NOMO-1 treated with dmso at 0.1 percent for 144 hours (cell line): Measurements from ENCODE around the gene SOCS6.

Source experiments
- DNase-seq: peaks from one replicate; lab custom pipeline; 2025; ENCODE audit not compliant: unreplicated experiment; lab: John Stamatoyannopoulos, UW

The SOCS6 gene

DNA sequence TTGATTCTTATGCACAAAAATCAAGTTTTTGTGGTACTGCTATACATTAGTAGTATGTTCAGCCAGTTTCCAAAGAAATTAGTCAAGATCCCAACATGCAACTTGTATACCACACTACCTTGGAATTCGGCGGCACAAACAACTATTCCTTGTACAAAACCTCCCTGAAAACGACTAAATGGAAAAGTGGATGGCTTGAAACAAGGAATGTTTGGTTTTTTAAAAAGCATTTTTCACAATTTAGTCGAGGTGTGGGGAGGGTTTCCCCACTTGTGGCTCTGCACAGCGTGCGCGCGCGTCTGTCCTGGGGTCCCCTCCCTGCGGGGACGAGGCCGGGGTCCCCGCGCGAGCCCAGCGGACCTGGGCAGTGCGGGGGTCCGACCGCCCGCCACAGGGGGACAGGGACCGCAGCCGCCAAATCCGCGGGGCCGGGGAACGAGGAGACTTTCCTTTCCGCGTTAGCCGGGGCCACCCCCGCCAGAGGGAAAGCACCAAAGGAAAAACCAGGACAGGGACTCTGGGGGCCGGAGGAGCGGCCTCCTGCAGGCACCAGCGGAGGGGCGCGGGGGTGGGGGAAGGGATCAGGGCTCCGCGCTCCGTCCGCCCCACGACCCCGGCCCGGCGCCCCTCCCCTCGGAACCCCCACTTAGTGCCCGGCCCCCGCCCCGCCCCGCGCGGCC is 534 bp upstream of the SOCS6 start:
- DNase-seq, result no peak

DNA sequence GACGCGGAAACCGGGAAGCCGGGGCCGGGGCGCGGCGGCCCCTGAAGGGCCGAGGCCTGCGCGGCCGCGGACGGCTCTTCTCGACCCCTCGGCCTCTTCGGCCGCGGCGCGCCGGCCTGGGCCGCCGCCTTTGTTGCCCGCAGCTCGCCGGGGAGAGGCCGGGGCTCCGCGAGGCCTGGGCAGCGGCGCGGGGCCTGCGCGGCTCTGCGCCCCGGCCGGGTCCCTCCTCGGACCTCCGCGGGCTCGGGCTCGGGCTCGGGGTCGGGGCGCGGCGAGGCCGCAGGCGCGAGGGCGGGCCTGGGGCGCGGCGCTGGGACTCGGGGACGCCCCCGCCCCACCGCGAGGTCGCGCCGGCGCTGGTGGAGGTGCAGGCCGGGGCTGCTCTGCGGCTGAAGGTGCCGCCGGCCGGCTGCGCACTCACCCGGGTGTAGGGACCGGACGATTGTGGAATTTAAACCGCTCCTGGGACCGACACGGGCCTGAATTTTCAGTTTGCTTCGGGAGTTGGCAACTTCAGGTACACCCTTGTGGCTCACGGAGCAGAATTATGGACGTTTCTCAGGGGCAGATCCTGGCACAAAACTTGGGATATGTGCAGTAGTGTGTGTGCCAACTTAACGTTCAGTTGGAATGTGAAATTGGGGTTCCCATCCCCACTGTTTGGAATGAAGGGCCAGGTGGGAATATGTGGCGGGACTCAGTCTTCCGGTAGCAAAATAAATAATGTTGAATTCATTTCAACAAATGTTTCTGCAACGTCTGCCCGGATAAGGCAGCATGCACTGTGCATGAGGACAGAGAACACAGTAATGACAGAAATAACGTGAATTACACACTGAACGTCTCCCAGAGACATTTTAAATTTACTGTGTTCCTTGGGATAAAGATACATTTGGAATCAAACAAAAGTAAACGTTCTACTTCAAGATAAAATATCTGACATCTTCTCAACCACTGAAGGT is 787 bp downstream of the SOCS6 start:
- no peak for DNase-seq

DNA sequence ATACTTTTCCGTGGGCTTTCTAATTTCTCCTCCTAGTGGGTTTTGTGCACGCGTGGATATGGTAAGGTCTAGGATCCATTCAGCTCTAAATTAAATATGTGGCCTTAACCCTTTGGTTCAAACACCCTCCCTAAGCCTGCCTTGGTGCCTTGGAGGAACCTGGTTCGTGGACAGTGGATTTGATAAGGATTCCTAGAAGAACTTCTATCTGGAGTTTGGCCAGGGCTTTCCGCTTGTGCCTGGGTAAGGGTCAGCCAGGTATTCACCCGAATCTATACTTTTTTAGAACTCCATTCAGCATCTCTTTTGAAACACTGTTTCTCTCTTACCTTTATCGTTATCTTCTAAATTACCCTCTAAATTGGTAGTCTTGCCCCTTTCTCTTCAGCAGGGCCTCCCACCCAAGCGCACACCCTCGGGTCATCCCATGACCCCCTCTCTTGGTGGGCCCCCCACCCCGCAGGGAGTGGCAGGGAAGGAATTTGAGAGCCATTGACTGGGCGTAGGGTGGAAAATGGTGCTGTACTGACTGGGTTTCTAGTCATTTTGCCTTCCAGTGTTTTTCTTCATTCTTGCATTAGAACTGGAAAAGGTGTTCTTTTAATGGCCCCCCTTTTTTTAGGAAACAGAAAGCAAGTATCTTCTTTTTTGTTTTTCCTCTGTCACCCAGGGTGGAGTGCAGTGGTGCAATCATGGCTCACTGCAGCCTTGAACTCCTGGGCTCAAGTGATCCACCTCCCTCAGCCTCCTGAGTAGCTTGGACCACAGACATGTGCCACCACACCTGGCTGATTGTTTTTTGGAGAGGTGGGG is 1.8 kb downstream of the SOCS6 start:
- no peak for DNase-seq

DNA sequence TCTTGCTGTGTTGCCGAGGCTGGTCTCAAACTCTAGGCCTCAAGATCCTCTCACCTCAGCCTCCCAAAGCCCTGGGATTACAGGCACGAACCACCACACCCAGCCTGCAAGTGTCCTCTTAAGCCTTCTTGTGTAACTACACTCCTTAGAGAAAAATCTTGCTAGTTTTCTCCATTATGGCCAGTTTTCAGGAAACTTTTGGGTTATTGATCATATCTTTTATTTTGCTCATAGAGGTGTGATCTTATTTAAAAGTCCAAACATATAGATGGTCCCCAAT is 2.4 kb downstream of the SOCS6 start:
- no peak for DNase-seq

DNA sequence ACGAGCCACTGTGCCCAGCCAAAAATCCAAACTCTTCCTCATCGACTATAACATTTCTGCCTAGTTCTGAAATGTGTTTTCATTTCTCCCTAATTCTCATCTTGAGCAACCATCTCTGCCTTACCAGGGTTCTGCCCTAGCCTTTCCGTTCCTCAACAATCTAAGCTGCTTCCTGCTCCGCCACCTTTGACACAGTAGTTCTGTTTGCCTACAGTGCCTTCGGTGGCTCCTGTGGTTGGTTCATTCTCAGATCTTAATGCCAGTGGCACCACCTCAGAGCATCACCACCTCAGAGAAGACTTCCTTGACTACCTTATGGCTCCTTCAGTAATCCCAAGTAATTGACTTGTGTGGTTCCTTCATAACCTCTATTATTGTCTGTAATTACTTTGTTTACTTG is 3.8 kb downstream of the SOCS6 start:
- DNase-seq, result no peak

DNA sequence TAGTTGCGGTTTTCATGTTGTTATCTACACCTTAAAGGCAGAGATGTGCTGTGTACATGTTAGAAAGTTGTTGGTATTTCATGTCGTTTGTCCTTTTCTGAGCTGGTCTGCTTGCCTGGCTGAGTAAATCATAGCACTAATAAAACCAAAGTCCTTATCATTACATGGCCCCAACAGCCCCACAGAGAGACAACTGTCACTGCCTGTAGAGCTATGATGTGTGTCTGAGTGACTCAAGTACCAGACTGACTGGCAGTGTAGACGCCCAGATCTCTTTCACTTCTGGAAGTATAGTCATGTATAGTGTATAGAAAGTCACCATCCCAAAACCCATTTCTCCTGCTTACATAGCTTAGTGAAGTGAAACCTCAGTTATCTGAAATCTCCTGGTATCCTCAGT is 4.3 kb downstream of the SOCS6 start:
- no peak for DNase-seq

DNA sequence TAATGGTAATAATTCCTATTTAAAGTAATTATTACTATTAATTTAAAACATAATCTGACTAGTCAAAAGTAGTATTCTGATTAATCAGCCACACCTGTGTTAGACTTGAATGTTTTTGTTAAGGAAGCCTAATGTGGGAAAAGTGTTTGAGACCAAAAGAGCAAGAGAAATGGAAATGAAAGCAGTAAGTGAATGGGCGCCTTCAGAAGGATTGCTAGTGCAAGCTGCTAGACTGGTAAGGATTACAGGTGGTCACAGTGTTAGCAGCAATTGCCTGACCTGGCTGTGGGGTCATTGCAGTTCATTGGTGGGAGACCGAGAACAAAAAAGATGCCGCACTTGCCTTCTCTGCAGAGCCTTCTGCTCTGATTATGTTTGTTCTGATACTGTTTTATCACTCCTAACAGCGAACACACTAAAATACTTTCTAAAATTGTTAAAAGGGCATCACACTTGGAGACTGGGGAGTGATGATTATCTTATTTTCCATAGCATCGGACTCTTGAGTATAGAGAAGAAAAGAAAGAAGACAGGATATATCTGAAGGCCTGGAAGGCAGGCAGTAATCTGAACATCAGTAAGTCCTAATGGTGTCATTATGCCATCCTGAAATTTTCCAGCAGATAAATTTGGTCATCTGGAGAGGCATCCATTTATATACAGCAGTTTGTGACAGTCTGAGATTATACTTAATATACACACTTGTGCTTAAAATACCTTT is 5.8 kb downstream of the SOCS6 start:
- no peak for DNase-seq

DNA sequence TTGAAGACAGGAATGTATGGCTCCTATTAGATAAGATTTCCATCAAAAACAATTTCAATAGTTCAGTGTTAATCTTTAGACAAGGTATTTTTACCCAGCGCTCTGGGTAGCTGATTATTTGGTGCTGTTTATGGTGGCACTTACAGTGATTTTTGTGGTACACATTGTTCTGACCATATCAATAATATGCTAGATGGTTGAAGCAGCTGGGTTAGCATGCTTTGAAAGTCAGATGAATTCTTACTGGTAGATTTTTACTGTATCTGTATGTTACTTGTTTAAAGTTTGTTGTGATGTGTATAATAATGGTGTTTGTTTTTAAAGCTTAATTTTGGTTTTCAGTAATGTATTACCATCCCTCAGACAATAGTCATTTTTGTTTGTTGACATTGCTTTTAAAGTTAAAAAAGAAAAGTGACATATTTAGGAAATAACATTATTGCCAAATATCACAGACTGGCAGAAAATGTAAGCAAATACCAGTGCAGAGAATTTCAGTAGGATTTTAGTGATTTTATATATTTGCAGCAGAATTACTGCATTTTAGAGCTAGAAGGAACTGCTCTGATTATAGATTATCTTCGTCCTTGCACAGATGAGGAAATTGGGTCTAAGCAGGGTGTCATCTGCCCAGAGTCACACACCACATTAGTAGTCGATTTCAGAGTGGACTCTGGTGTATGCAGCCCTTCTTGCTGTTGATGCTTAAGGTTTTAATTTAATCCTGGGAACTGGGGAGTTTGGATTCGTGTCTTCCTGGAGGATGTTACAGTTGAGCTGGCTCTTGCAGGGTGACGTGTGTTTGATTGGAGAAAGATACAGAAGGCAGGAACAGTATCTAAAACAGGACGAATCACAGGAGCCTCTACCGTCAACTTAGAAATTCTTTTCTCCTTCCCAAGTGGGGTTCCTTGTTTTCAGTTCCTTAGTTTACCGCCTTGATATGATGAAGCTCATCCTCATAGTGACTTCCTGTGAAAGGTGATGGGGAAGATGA is 6.6 kb downstream of the SOCS6 start:
- no peak for DNase-seq

DNA sequence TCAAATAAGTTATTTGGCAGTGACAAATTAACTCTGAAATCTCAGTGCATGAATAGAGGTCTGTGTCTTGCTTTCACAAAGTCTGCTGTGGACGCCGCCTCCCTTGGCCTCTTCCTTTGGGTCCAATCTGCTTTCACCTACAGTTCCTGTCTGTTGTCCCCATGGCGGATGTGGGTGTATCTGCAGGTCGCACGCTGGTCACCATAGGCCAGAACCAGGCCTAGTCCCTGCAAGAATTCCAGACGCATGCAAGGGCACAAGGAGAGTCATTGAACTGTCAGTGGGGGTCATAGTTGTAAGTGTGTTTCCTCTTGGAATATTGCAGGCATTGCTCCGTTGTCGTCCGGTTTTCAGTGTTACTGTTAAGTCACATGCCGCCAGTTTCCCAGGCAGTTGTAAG is 7.4 kb downstream of the SOCS6 start:
- no peak for DNase-seq

DNA sequence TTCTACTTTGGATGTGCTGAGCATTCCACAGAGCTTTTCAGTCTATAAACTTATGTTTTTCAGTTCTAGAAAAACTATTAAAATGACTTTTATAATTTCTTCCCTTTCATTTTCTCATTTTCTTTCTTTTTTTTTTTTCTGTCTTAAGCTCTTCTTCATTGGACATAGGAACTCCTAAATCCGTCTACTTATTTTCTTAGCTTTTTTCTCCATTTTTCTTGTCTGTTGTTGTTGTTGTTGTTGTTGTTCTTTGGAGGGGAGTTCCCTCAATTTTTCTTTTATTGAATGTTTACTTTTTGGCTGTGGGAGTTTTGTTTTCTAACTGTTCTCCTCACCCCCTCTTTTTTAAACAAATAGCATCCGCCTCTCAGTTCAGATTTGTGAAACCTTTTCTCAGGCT is 7.9 kb downstream of the SOCS6 start:
- no peak for DNase-seq

DNA sequence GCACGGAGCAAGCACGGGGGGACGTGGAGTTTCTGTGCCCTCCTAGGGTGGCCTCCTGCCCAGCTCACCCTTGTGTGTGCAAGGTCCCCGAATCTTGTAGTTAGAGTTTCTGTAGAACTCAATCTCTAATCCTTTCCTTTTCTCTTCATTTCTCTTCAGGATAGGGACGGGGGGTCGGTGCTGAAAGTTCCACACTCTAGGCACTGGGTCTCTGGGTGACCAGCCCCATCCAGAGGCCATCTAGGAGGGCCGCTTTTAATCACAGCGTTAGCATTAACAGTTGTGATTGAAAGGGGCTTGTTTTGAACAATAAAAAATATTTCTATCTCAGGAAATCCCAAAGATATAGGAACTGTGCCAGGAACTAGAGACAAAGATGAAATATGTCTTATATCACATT is 10.5 kb downstream of the SOCS6 start:
- DNase-seq, result no peak

DNA sequence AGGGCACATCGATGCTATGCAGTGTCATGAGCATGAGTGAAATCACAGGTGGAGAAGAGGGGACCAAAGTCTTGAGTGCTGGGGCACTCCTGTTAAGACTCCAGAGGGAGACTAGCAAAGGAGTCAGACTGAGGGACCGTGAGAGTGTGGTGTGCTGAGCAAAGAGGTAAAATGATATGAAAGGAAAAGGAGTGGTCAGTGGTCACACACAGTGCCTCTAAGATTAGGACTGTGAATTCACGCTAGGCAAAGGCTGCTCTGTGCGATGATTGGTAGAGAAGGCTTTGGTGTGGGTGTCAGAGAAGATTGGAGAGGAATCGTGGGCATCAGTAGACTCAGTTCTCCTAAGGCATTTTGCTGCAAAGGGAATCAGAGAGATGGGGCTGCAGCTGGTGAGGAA is 12.8 kb downstream of the SOCS6 start:
- DNase-seq, result no peak

DNA sequence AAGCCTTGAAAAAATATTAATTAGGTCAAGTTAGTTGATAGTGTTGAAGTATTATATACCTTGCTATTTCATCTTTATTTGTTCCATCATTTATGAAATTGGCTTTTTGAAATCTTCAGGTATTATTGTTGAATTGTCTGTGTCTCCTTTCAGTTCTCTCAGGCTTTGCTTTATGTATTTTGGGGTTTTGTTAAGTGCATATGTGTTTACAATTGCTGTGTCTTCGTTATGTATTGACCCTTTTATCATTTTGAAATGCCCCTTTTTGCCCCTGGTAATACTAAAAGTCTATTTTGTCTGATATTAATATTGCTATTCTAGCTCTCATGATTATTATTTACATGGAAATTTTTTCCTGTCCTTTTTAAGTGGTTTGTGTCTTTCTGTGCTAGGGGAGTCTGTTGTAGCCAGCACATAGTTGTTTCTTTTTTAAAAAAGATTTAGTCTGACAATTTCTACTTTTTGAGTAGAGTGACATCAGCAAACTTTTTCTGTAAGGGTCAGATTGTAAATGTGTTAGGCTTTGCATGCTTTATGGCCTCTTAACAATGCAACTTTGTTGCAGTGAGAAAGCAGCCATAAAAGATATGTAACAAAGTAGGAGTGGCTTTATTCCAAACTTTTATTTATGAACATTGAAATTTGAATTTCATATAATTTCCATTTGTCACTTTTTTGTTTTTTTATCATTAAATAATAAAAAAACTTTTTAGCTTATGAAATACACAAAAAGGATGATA is 19.9 kb downstream of the SOCS6 start:
- DNase-seq, result no peak

DNA sequence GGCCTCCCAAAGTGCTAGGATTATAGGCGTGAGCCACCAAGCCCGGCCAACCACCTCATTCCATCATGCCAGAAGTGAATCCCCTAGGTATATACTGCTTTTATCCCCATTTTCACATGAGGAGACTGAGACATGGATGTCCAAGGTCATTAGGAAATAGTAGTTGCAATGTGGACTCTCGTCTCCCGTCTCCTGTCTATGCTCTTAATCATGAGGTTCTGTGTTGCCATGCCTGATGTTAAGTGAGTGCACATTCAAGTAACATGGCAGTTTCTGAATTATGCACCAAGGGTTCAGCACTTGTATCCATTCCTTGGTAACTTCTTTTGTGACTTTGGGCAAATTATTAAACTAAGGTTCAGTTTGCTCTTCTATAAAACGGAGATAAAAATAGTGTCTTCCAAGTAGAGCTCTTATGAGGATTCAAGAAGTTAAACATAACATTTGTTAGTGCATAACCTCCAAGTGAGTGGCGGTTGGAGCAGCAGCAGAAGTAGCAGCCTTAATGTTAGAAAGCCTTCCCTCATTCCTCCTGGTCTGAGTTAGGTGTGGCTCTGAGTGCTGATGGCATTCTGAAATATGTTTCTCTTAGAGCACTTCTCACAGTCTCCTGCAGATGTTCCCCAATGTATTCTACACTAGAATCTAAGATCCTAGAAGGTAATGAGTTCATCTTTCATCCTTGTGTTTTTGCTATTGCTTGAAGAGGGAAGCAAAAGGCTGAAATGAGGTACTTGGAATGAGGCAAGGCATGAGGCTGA is 21.9 kb downstream of the SOCS6 start:
- DNase-seq, result no peak

DNA sequence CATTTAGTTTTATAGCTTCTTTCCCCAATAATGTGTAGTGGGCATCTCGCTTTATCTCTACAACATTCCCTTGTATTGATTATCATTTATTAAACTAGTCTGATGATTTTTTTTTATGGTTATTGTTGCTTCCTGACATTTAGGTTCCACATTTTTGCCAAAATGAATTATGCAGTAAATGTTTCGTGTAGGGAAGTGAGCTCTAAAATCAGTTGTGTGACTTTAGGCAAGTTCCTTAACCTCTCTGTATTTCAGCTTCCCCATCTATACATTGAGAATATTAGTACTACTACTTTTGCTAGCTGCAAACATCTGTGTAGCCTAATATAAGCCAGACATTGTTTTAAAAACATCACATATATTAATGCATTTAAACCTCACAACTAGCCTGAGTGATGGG is 22.9 kb downstream of the SOCS6 start:
- DNase-seq, result no peak

DNA sequence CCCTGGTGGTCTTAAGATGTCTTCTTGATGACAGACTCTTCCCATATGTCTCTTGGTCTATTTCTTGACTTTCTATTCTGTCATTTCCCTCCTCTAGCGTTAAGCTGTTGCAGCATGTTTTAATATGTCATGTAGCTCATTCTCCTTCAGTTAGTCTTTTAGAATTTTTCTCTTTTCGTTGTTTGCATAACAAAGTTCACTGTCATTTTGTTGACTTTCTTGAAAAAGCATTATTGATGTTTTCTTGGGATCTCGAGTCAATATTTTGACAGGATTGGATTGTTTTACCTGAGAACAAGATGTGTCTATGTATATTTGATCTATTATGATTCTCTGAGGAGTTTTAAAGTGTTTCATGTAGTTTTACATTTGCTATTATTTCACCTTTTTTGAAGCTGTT is 24.8 kb downstream of the SOCS6 start:
- DNase-seq, result no peak

DNA sequence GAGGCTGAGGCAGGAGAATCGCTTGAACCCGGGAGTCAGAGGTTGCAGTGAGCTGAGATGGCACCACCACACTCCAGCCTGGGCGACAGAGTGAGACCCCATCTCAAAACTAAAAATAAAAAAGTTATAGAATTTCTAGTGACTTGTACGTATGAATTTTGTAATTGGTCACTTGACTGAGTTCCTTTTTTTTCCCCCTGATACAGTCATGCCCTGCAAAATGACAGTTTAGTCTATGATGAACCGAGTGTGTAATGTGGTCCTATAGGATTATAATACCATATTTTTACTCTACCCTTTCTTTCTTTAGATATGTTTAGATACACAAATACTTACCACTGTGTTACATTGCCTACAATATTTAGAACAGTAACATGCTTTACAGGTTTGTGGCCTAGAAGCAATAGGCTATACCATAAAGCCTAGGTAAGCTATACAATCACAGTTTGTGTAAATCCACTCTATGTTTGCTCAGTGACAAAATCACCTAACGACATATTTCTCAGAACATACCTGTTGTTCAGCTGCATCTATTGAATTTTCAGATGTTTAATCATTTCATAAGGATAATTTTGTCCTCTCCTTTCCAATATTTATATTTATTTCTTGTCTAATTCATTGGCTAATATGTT is 25.4 kb downstream of the SOCS6 start:
- no peak for DNase-seq

DNA sequence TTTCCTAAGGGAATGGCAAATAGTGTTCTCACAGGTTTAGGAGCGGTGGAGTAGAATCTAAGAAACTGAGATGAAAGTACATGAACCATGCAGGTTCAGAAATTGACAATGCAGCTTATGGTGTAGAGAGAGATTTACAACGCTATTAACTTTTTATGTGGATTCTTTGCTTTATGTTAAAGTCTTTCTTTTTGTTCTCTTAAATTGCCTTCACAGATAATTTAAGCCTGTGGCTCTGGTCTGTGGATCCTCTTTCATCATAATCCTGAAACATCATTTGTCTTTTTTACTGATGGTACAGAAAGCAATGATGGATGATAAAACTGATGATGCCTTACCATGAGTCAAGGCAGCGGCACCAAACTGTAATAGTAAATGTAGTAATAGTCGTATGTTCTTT is 30.3 kb downstream of the SOCS6 start:
- DNase-seq, result no peak
